Small intestine (tissue), 7 donors: ENCODE measurements around the gene CCDC71L. TPM values are rescaled to one million over a fixed set of nuclear protein-coding genes. Genes with fewer than 3 reads are reported as not detected.

Experiments
- DNase-seq, 2 donors: peaks; one replicate each; pipeline versions ENCODE4 v3.0.0 to v3.0.0-alpha.2; 2013
- FAIRE-seq: peaks from 2 replicates; lab custom pipeline; 2012; peaks lifted over from hg19 to GRCh38; lab: Jason Lieb, UNC
- H3K27ac ChIP-seq, 3 donors: one replicate each; pipeline ENCODE4 v1.5.1; 2013; ENCODE audit warnings: low read length in 2 of 3, mild to moderate bottlenecking in 2 of 3, control low read depth in 1 of 3, inconsistent platforms in 1 of 3, low read depth in 1 of 3, moderate library complexity in 1 of 3
- H3K27me3 ChIP-seq, 3 donors: one replicate each; pipeline ENCODE4 v1.6.1; 2013; ENCODE audit warnings: low read length in 3 of 3, inconsistent platforms in 1 of 3; ENCODE audit not compliant: control insufficient read depth in 3 of 3, insufficient read depth in 3 of 3
- H3K36me3 ChIP-seq, 3 donors: one replicate each; pipeline ENCODE4 v1.6.1; 2013; ENCODE audit warnings: low read length in 3 of 3, inconsistent platforms in 1 of 3, low read depth in 1 of 3, mild to moderate bottlenecking in 1 of 3, moderate library complexity in 1 of 3; ENCODE audit not compliant: control insufficient read depth in 3 of 3, insufficient read depth in 2 of 3
- H3K4me1 ChIP-seq, 3 donors: one replicate each; pipeline ENCODE4 v1.6.1; 2013; ENCODE audit warnings: low read length in 2 of 3, inconsistent platforms in 1 of 3, low read depth in 1 of 3, mild to moderate bottlenecking in 1 of 3, moderate library complexity in 1 of 3; ENCODE audit not compliant: control insufficient read depth in 3 of 3, insufficient read depth in 2 of 3
- H3K4me3 ChIP-seq, 3 donors: one replicate each; pipeline ENCODE4 v1.5.1; 2013; ENCODE audit warnings: low read length in 3 of 3, control low read depth in 1 of 3, inconsistent platforms in 1 of 3, low read depth in 1 of 3, mild to moderate bottlenecking in 1 of 3, moderate library complexity in 1 of 3
- H3K9me3 ChIP-seq, 2 donors: one replicate each; pipeline ENCODE4 v1.6.1; 2013; ENCODE audit warnings: low read depth in 1 of 2, low read length in 1 of 2; ENCODE audit not compliant: control insufficient read depth in 2 of 2, insufficient read depth in 1 of 2
- WGBS, 3 donors: extraction: QIAGEN DNeasy Blood & Tissue Kit; methylation state at CpG; one replicate each; pipeline ENCODE4 v1.1.7; 2013; 5-methylcytosine and 5-hydroxymethylcytosine counted together
- polyA plus RNA-seq, 4 donors: library from polyadenylated mRNA; stranded (reverse) in 3 of 4; unstranded in 1 of 4; fragments of 200-250 nt in 3 of 4; fragments of 120-200 nt in 1 of 4; gene quantifications; one replicate each; pipeline versions ENCODE4 v1.2.1 to v1.2.3, GENCODE V29; 2013
- donor health status: healthy with polysubstance abuse.
- donor health status: control.
- donor health status: control.
- donor health status: Bipolar disorder and iron deficiency.
- donor health status: healthy.

The CCDC71L gene
- polyA plus RNA-seq, 4 donors: 5.1 to 15.0 (median 12.2) TPM

DNA sequence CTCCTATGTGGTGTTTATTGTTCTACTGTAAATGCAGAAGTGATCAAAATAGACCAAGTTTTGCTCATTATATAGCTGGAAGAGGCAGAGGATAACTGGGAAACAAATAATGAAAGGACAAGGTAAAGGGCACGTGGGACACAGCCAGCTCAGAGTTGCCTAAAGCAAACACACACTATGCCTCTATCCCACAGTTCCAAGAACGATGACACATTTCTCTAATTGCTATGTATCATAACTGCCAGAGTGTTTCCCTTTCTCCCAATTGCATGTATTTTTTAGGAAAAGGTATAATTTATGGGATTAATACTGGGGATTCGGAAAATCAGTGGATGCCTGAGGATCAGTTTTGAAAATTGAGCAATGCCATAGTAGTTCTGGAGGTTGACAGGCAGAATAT lies 49.0 kb downstream of the CCDC71L start:
- WGBS, 3 donors: 58 to 76% (median 67%) methylated on average over 3 of the region's 3 CpGs
- H3K4me3 ChIP-seq: no peak overlapping the region
- no peak for DNase-seq
- peaks cover 0 to 9% of the 10 kb centered on the region in 2 donors for H3K9me3 ChIP-seq
- H3K27me3 ChIP-seq: no peaks in the 10 kb centered on the region
- H3K4me1 ChIP-seq: peaks cover 0 to 24% (median 5%) of the 10 kb centered on the region in 3 donors
- no peak overlapping the region for H3K27ac ChIP-seq
- H3K36me3 ChIP-seq: no peaks in the 10 kb centered on the region
- FAIRE-seq: no peak

DNA sequence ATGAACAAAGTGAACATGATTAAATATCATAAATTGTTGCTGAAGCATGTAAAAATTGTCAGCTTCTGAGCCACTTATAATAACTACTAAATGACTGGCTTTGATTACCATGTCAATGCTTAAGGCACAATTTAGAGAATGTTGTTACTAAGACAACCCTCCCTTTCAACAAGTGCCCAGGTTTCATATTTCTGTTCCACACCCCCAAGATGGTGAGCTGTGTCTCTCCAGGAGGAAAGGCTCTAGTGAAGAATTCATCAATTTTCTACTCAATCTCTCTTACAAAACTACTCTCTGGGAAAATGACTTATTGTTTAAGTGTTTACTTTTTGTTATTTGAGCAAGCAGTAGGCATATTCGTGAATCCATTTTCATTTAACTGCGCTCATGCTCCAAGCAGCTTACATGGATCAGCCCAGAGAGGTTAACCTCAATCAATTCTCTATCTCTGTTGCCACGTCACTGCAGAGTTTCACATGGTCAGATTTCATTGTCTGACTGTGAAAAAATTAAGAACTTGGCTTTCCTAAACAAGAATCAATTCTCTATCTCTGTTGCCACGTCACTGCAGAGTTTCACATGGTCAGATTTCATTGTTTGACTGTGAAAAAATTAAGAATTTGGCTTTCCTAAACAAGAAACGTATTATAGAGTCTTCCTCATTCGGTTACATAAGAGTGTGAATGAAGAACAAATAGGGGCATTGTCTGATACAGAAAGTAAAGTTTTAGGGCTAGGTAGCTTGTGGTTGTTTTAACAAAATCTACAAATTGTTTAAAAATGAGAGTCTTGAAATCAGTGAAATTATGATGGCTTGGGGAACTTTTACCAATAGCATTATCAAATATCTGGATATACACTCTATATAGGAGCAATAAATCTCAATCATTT lies 49.7 kb downstream of the CCDC71L start:
- no peaks in the 10 kb centered on the region for H3K27me3 ChIP-seq
- no peak for FAIRE-seq
- no peak for DNase-seq
- H3K4me1 ChIP-seq: peaks cover 0 to 27% (median 5%) of the 10 kb centered on the region in 3 donors
- H3K36me3 ChIP-seq: no peaks in the 10 kb centered on the region
- peaks cover 0 to 9% of the 10 kb centered on the region in 2 donors for H3K9me3 ChIP-seq
- 79 to 85% (median 83%) methylated on average over 6 of the region's 6 CpGs for WGBS, 3 donors
- H3K27ac ChIP-seq: no peak overlapping the region
- H3K4me3 ChIP-seq: no peak overlapping the region

- WGBS, 3 donors: 69 to 90% (median 79%) methylated on average over 5 of the region's 5 CpGs
- FAIRE-seq (no peak), DNase-seq (no peak)
- H3K36me3 ChIP-seq: no peaks in the 10 kb centered on the region
- no peak overlapping the region for H3K4me3 ChIP-seq
- no peaks in the 10 kb centered on the region for H3K27me3 ChIP-seq
- peaks cover 0 to 9% of the 10 kb centered on the region in 2 donors for H3K9me3 ChIP-seq
- peak overlapping the region; percentile 6 to 87 (median 82) for H3K27ac ChIP-seq
- peaks cover 0 to 28% (median 5%) of the 10 kb centered on the region in 3 donors for H3K4me1 ChIP-seq
Measured at GRCh38 chr7:106609416-106609815, 51.5 kb downstream of the CCDC71L start.

GRCh38 chr7:106608661-106609060 lies 52.3 kb downstream of the CCDC71L start:
- Histone ChIP-seq H3K27me3 (no peaks in the 10 kb centered on the region), H3K4me1 (peaks cover 0 to 28% (median 5%) of the 10 kb centered on the region in 3 donors), H3K9me3 (peaks cover 0 to 9% of the 10 kb centered on the region in 2 donors), H3K27ac (peak overlapping the region in 2 of 3 donors; percentile 82 to 87), H3K36me3 (no peaks in the 10 kb centered on the region), H3K4me3 (no peak overlapping the region)
- no peak for FAIRE-seq
- DNase-seq: peak; percentile 93 to 96
- WGBS, 3 donors: 23 to 49% (median 33%) methylated on average over 1 of the region's 1 CpG

Other genes starting within 250 kb of the CCDC71L start
- gene PIK3CG, start 204.1 kb upstream of the CCDC71L start, polyA plus RNA-seq: 1 to 10 TPM; 1.1 to 2.3 (median 1.1) TPM